ENCODE measurements around the gene BFSP2. TPM values are rescaled to one million over a fixed set of nuclear protein-coding genes. Genes with fewer than 3 reads are reported as not detected.
A peak's percentile ranks its signal among the peaks of the same experiment; 100 is the strongest.

The BFSP2 gene
- total RNA-seq, 2 donors from 2014 or later = not detected

DNA sequence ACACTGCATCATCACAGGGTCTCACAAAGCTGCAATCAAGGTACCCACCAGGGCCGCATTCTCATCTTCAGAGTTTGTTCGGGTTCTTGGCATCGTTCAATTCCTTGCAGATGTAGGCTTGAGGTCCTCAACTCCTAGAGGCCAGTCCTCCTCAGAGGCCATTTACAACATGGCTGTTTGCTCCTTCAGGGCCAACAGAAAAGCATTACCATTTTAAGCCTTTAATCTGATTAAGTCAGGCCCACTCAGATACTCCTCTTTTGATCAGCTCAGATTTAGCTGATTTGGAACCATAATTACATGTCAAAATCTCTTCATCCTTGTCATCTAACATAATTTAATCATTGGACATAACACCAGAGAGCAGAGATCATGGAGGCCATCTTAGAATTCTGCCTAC is 55.4 kb downstream of the BFSP2 start:
- no peaks in the 10 kb centered on the region for H3K27me3 ChIP-seq
- H3K9me3 ChIP-seq = no peaks in the 10 kb centered on the region
- no peaks in the 10 kb centered on the region for H3K36me3 ChIP-seq
- H3K4me1 ChIP-seq = peaks cover 0 to 10% of the 10 kb centered on the region in 2 donors
- no peak for DNase-seq (ENCODE audit: low spot score)
- no peak overlapping the region for H3K4me3 ChIP-seq
- H3K27ac ChIP-seq = no peak overlapping the region
- TF ChIP-seq CTCF (IDR thresholded peaks at IDR 0.05) = no peak

DNA sequence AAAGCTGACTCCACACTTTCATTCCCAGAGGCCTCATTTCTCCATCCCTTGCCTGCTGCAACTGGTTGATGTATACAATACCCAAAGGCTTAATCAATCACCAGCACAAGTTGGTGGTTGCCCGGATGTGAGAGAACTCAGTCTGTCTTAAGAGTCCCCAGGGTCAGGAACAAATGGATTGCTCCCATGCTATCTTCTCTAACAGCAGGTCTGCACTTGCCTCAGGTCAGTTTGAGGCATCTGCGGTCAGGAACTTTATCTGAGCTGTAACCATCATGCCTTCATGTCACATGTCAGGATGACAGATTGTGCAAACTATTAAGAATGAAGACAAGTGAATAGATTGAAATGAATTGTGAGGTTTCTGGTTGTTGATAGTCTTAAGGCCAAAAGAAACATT is 56.1 kb downstream of the BFSP2 start:
- H3K4me1 ChIP-seq = peaks cover 0 to 10% of the 10 kb centered on the region in 2 donors
- H3K27me3 ChIP-seq = no peaks in the 10 kb centered on the region
- no peaks in the 10 kb centered on the region for H3K36me3 ChIP-seq
- no peak for DNase-seq (ENCODE audit: low spot score)
- no peak overlapping the region for H3K27ac ChIP-seq
- no peak for TF ChIP-seq CTCF (IDR thresholded peaks at IDR 0.05)
- no peak overlapping the region for H3K4me3 ChIP-seq
- H3K9me3 ChIP-seq = no peaks in the 10 kb centered on the region

DNA sequence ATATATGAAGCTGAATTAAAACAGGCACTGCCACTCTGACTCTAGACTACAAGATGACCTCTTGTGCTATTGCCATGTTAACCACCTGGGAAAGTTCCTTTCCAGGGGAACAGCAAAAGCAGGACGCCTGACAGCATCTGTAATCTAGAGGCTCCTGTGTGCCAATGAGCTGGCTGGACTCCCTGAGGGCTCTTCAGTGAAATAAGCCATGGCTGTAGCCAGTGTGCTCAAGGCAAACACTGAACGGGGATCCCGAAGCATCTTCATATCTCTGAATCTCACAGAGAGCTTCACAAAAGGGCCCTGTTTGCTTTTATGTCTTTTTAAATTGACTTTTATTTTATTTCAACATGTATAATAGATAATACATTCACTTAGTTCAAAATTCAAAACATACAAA is 57.2 kb downstream of the BFSP2 start:
- no peak overlapping the region for H3K27ac ChIP-seq
- no peak overlapping the region for H3K4me3 ChIP-seq
- no peak for TF ChIP-seq CTCF (IDR thresholded peaks at IDR 0.05)
- peaks cover 0 to 10% of the 10 kb centered on the region in 2 donors for H3K4me1 ChIP-seq
- no peaks in the 10 kb centered on the region for H3K27me3 ChIP-seq
- no peaks in the 10 kb centered on the region for H3K9me3 ChIP-seq
- no peak for DNase-seq (ENCODE audit: low spot score)
- H3K36me3 ChIP-seq = no peaks in the 10 kb centered on the region

DNA sequence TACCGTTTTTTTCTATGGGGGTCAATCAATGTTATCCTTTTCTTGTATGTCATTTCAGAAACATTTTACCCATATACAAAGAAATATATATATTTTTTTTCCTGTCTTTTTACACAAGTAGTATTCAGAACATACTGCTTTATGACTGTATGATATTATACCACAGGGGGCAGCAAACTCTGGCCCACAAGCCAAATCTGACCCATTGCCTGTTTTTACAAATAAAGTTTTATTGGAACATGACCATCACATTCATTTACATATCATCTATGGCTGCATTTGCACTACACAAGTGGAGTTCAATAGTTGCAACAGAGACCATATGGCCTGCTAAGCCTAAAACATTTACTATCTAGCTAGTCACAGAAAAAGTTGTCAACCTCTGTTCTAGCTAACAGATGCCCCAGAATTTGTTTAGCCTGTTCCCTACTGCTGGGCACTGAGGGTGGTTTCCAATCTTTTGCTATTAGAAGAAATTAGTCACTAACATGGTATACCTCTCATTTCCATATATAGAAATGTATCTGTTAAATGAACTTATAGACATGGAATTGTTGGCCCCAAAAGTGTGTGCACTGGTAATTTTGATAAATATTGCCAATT is 57.7 kb downstream of the BFSP2 start:
- Histone ChIP-seq H3K36me3 (no peaks in the 10 kb centered on the region), H3K27ac (no peak overlapping the region), H3K9me3 (no peaks in the 10 kb centered on the region), H3K4me1 (peaks cover 0 to 10% of the 10 kb centered on the region in 2 donors), H3K27me3 (no peaks in the 10 kb centered on the region), H3K4me3 (no peak overlapping the region)
- DNase-seq (ENCODE audit: low spot score) = no peak
- TF ChIP-seq CTCF (IDR thresholded peaks at IDR 0.05) = no peak

- DNase-seq (ENCODE audit: low spot score) = peak; percentile 73
- Histone ChIP-seq H3K36me3 (no peaks in the 10 kb centered on the region), H3K27ac (peak overlapping the region in 1 of 2 donors; percentile 48), H3K4me3 (no peak overlapping the region), H3K27me3 (no peaks in the 10 kb centered on the region), H3K4me1 (peaks cover 0 to 10% of the 10 kb centered on the region in 2 donors), H3K9me3 (no peaks in the 10 kb centered on the region)
- TF ChIP-seq CTCF (IDR thresholded peaks at IDR 0.05) = no peak
These were observed 59.5 kb downstream of the BFSP2 start for GRCh38 chr3:133459400-133459799.

DNA sequence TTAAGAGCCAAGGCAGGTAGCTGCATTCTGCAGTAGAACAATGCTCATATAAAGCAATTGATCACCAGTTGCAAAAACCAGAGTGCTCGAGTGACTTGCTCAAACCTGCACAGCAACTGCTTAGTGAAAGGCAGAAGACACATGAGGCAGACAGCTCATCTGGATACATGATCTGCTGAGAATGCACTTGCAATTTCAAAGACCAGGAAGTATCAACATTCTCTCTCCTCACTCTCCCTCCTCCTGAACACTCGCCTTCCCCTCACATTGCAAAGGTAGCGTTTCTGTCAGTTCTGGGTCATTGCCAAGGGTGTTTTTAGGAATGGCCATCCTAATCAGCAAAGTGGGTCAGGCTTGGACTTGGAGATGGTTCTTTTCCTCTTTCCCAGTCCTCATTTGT is 61.0 kb downstream of the BFSP2 start:
- TF ChIP-seq CTCF (IDR thresholded peaks at IDR 0.05) = no peak
- Histone ChIP-seq H3K36me3 (no peaks in the 10 kb centered on the region), H3K27ac (no peak overlapping the region), H3K9me3 (no peaks in the 10 kb centered on the region), H3K4me1 (peaks cover 0 to 10% of the 10 kb centered on the region in 2 donors), H3K4me3 (no peak overlapping the region), H3K27me3 (no peaks in the 10 kb centered on the region)
- no peak for DNase-seq (ENCODE audit: low spot score)
